ENCODE measurements around the gene PGGHG.

The PGGHG gene

GRCh38 chr11:288478-289397 lies at the start of gene PGGHG:
TSS of gene PGGHG (plus strand) at chr11:289126. CDS start at chr11:289817, 691 bp downstream.
- DNase-seq = peak; percentile 75

- no peak for DNase-seq
These were observed 48.6 kb upstream of the PGGHG start for GRCh38 chr11:240315-240714.

- DNase-seq = no peak
These were observed 47.3 kb upstream of the PGGHG start for GRCh38 chr11:241634-242033.

GRCh38 chr11:244376-244775 lies 44.5 kb upstream of the PGGHG start:
- DNase-seq = no peak

- DNase-seq = no peak
These were observed 39.9 kb upstream of the PGGHG start for GRCh38 chr11:249062-249461.

- DNase-seq = no peak
These were observed 38.7 kb upstream of the PGGHG start for GRCh38 chr11:250274-250673.

GRCh38 chr11:250740-251299 lies 38.1 kb upstream of the PGGHG start:
- DNase-seq = peak; percentile 72

- no peak for DNase-seq
These were observed 37.4 kb upstream of the PGGHG start for GRCh38 chr11:251550-251949.

- no peak for DNase-seq
These were observed 36.3 kb upstream of the PGGHG start for GRCh38 chr11:252666-253065.

- no peak for DNase-seq
These were observed 35.6 kb upstream of the PGGHG start for GRCh38 chr11:253160-253885.

- no peak for DNase-seq
These were observed 35.0 kb upstream of the PGGHG start for GRCh38 chr11:253886-254270.

GRCh38 chr11:255176-255575 lies 33.8 kb upstream of the PGGHG start:
- DNase-seq = peak; percentile 30

- DNase-seq = no peak
These were observed 33.1 kb upstream of the PGGHG start for GRCh38 chr11:255816-256215.

- peak; percentile 43 for DNase-seq
These were observed 31.8 kb upstream of the PGGHG start for GRCh38 chr11:256952-257737.

GRCh38 chr11:257766-258493 lies 31.0 kb upstream of the PGGHG start:
- no peak for DNase-seq

- no peak for DNase-seq
These were observed 29.5 kb upstream of the PGGHG start for GRCh38 chr11:259413-259812.

- no peak for DNase-seq
These were observed 27.3 kb upstream of the PGGHG start for GRCh38 chr11:261624-262023.

- peak; percentile 51 for DNase-seq
These were observed 22.1 kb upstream of the PGGHG start for GRCh38 chr11:266676-267439.

- DNase-seq = peak; percentile 80
These were observed 21.4 kb upstream of the PGGHG start for GRCh38 chr11:267491-267994.

GRCh38 chr11:268716-269145 lies 20.2 kb upstream of the PGGHG start:
- peak; percentile 95 for DNase-seq
